HUES64 (cell line): ENCODE results near the gene DOCK2.

Experiments
- H3K27ac ChIP-seq: 2 replicates; pipeline ENCODE4 v1.7.0; 2013; ENCODE audit warnings: low read depth, low read length, inconsistent platforms
- H3K27me3 ChIP-seq: 2 replicates; pipeline ENCODE4 v1.6.1; 2013; ENCODE audit warnings: mild to moderate bottlenecking, low read length; ENCODE audit not compliant: insufficient read depth
- H3K36me3 ChIP-seq: 2 replicates; pipeline ENCODE4 v1.6.1; 2013; ENCODE audit warnings: mild to moderate bottlenecking, low read length; ENCODE audit not compliant: insufficient read depth
- H3K4me1 ChIP-seq: 2 replicates; pipeline ENCODE4 v1.6.1; 2013; ENCODE audit warnings: mild to moderate bottlenecking, low read length, moderate library complexity; ENCODE audit not compliant: insufficient read depth
- H3K4me3 ChIP-seq: 2 replicates; pipeline ENCODE4 v1.5.1; 2013; ENCODE audit warnings: mild to moderate bottlenecking, low read length, moderate library complexity
- H3K9ac ChIP-seq: 2 replicates; pipeline ENCODE4 v1.6.1; 2013; ENCODE audit warnings: mild to moderate bottlenecking, low read depth, low read length
- H3K9me3 ChIP-seq: 2 replicates; pipeline ENCODE4 v1.6.1; 2013; ENCODE audit warnings: low read depth, low read length; ENCODE audit not compliant: insufficient read depth
- WGBS: fragments of 150-250, 120-280 bp; methylation state at CpG from one replicate; pipeline ENCODE4 v1.1.7; 2013; ENCODE audit warnings: missing lambda C conversion rate; 5-methylcytosine and 5-hydroxymethylcytosine counted together

The DOCK2 gene

DNA sequence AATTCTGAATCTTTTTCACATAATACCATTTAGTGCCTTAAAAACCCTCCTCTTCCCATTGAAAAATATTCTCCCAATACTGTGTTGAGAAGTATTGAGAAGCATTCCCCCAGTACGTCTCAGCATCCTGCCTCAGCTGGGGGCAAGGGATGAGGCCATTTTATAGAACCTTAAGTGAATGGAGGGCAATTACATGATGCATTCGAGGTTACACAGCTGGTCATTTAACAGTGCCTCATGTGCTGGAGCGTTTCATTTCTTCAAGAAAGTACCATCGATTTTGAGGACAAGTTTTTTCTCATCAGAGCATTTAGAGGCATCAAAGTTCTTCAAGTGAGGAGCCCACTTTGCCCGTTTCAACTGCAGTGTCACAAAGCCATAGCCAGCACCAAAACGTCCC, 135.6 kb downstream of the DOCK2 start:
- WGBS: 86% methylated on average over 6 of the region's 6 CpGs
- Histone ChIP-seq H3K36me3 (no peaks in the 10 kb centered on the region), H3K27ac (no peak overlapping the region), H3K4me1 (peaks cover 18% of the 10 kb centered on the region), H3K9me3 (no peaks in the 10 kb centered on the region), H3K27me3 (no peaks in the 10 kb centered on the region), H3K9ac (no peak overlapping the region), H3K4me3 (no peak overlapping the region)

DNA sequence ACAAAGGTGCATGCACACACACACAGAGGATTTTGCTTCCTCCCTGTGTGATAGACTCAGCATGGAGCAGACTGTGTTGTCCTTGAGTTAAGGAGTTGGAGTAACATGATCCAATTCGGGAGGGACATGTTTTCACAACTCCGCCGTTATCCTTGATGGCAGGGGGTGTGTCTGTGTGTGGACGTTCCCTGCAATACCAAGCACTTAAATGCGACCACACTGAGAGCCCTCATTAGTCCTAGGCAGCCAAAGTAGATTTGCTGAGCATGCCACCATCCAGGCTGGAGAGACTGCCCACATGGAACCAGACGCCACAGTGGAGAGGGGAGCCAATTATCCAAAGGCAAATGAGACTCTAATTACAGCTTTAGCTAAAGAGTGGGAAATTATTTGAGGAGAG, 140.1 kb downstream of the DOCK2 start:
- no peak overlapping the region for H3K27ac ChIP-seq
- H3K36me3 ChIP-seq: no peaks in the 10 kb centered on the region

DNA sequence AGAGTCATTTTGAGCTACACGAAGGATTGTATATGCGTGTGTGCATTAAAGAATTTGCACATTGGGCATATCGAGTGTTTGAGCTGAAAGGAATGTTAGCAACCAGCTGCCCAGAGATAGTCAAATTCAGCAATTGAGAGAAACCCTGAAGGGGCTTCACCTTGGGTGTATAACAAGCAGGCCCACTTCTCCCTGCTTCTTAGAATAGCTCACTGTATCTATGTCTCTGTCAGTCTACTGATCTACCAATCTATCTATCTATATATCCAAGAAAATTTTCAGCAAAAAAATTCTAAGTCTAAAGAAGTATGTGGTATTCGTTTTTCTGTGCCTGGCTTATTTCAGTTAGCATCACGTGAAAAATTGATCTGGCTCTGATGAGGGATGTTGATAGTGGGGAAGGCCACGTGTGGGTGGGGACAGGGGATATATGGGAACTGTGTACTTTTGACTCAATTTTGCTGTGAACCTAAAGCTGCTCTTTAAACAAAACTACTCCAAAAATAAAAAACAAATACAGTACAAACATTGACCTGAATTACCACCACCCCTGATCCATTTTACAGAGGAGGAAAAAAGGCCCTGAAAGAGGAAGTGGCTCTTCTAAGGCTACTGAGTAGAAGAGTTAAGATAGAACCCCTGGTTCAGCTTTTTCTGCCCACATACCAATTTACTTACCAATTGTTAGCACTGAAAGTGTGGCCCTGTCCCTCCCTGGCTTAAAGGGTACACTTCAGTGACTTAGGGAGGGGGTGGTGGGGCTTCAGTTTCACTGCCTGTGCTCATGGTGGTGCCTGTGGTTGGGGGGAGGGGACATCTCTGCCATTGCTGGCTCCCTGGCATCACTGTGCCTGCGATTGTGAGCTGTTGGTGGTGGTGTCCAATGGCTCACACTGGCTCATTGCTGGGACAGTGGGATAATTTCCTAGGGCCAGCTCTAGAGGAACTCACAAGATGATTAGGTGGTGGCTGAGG, 141.8 kb downstream of the DOCK2 start:
- 85% methylated on average over 7 of the region's 7 CpGs for WGBS
- no peak overlapping the region for H3K4me3 ChIP-seq
- H3K27me3 ChIP-seq: no peaks in the 10 kb centered on the region
- H3K27ac ChIP-seq: no peak overlapping the region
- peaks cover 7% of the 10 kb centered on the region; the same call in 1 of the 2 replicates for H3K4me1 ChIP-seq
- no peaks in the 10 kb centered on the region for H3K9me3 ChIP-seq
- no peaks in the 10 kb centered on the region for H3K36me3 ChIP-seq
- no peak overlapping the region for H3K9ac ChIP-seq

More for the DNA sequence above, 140.1 kb downstream of the DOCK2 start:
- H3K9me3 ChIP-seq: no peaks in the 10 kb centered on the region
- H3K4me1 ChIP-seq: peaks cover 7% of the 10 kb centered on the region; the same call in 1 of the 2 replicates
- no peak overlapping the region for H3K9ac ChIP-seq
- H3K4me3 ChIP-seq: no peak overlapping the region
- no peaks in the 10 kb centered on the region for H3K27me3 ChIP-seq
- 68% methylated on average over 6 of the region's 6 CpGs for WGBS

DNA sequence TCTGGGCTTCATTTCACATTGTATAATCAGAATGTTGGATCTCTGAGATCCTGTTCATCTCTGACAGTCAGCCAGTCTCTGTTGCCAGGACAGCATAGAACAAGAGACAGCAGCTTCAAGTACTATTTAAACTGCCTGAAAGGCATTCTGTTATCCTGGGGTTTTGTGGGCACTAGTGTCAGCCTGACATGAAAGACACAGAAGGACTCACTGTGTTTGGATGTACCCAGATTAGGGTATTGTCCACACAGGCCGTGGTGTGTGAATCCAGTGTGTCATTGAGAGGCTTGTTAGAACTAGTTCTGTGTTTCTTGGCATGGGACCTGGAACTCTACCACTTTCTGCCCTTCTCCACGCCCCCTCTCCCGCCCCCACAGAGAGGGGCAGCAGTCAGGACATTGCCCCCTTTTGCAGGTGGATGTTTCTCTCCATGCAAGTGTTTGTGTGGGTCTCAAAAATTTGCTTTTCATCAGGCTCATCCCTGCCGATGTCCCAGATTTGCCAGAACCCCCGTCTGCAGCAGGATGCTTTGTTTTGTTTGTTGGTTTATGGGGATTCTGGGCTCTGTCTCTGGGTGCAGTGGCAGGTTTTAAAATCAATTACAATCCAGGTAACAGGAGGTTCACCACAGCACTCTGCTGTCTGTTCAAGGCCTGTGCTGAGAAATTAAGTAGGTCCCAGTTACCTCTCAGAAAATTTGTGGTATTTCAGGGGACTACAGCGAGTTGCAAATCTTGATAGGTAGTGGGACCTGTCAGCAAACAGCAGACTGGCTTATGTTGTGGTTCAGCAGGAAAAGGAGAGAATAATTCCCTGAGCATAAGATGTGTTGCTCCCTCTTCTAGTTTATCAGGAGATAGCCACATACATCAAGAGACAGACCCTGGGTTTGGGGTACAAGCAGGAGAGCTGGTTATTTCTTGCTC, 144.6 kb downstream of the DOCK2 start:
- Histone ChIP-seq H3K27me3 (no peaks in the 10 kb centered on the region), H3K4me1 (peaks cover 7% of the 10 kb centered on the region; the same call in 1 of the 2 replicates), H3K9ac (no peak overlapping the region), H3K9me3 (no peaks in the 10 kb centered on the region), H3K36me3 (no peaks in the 10 kb centered on the region), H3K4me3 (no peak overlapping the region), H3K27ac (no peak overlapping the region)
- WGBS: 86% methylated on average over 6 of the region's 6 CpGs

DNA sequence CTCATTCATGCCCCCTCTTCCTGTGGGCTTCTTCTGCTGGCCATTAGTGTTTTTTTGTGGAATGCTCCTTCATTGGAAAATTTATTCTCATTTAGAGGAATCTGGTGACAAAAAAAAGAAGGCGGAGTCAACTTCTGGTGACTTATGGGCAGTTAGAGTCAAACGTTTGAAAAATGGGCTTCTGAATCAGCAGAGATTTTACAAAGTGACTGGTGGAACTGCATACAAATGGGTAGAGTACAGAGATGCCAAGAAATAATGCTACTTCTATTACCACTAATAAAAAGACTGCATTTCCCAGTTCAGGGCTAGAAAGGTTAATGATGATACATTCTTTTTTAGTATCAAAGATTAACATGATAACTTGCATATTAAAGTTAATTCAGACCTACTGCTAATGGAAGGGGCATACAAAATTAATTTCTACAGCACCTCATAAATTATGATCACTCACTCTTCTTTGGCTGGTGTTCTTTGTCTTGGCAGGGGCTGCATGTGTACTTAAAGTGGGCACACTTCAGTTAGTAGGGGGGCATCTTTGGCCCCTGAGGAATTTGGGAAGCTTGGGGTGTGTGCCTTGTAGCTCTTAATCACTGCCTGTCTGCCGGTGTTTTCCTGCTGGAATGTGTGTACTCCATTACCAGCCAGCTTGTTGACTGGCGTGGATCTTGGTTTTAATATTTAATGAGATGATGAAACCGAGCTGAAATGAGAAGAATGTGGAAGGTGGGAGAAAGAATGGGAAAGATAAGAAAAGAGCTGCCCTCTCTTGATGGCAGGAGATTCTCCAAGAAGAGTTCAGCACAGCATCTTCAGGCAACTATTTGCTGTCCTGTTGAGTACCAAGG, 148.9 kb downstream of the DOCK2 start:
- 69% methylated on average over 5 of the region's 5 CpGs for WGBS
- Histone ChIP-seq H3K9ac (no peak overlapping the region), H3K36me3 (no peaks in the 10 kb centered on the region)

DNA sequence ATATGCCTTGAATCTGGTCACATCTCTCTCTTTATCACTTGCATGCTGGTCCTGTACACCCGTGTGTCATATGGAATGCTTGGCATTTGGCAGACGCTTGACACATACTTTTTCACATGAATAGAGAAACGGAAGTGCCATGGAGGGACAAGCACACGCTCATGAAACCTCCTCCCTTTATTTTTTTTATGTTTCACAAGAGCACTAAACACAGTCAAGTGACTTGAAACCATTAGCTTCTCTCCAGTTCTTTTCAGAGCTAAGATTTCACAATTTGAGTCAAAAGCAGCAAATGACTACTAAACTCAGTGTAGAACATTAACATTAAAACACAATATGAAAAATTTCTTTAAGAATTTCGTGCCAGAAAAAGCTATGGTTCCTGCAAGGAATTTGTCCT, 151.1 kb downstream of the DOCK2 start:
- 88% methylated on average over 5 of the region's 5 CpGs for WGBS
- Histone ChIP-seq H3K27ac (no peak overlapping the region), H3K4me1 (no peaks in the 10 kb centered on the region), H3K4me3 (no peak overlapping the region), H3K9me3 (no peaks in the 10 kb centered on the region), H3K9ac (no peak overlapping the region), H3K27me3 (no peaks in the 10 kb centered on the region), H3K36me3 (no peaks in the 10 kb centered on the region)

More for the DNA sequence above, 148.9 kb downstream of the DOCK2 start:
- Histone ChIP-seq H3K27me3 (no peaks in the 10 kb centered on the region), H3K4me1 (no peaks in the 10 kb centered on the region), H3K4me3 (no peak overlapping the region), H3K27ac (no peak overlapping the region), H3K9me3 (no peaks in the 10 kb centered on the region)

DNA sequence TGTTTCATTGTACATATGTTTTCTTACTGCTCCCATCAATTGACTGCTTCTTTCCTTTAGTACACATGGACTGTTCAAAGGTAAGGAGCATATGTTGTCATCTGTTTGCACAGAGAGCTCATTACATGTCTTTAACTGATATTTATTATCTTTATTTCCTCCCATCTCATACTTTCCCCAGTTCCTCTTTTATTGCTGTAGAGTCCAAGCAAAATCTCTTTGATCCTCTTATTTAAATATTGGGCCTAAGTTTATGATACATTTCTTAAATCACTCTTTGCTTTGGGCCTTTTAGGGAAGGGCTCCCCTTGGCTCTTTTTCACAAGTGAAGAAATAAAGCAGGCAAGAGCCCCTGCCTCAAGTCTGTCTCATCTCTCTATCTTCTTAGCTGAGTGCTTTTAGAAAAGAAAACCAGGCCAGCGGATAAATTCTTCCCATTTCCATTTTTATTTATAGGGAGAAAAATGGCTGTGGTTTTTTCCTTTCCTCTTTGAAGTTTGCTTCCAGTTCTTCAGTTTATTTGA, 152.4 kb downstream of the DOCK2 start:
- Histone ChIP-seq H3K9ac (no peak overlapping the region), H3K4me3 (no peak overlapping the region), H3K27me3 (no peaks in the 10 kb centered on the region), H3K4me1 (no peaks in the 10 kb centered on the region), H3K36me3 (no peaks in the 10 kb centered on the region), H3K9me3 (no peaks in the 10 kb centered on the region), H3K27ac (no peak overlapping the region)
- WGBS: no CpG with 5 or more reads among the region's 1 CpG

DNA sequence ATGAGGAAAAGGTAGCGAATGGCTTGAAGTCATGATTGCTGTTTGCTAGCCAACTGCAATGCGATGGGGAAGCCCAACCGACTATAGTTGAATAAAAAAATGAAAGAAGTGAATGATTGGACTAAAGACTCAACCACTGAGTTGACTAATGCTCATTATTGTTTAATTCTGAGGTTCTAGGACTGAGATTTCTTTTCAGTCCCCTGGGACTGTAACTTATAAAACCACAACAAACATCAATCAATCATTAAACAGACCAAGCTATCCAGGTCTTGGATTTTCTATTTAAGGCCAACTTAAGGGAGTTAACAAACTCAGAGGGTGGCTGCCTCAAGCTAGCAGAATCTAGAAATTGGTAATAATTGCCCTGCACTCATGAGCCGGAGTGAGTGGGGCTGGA, 154.2 kb downstream of the DOCK2 start:
- H3K9me3 ChIP-seq: no peaks in the 10 kb centered on the region
- no peaks in the 10 kb centered on the region for H3K36me3 ChIP-seq
- no peak overlapping the region for H3K9ac ChIP-seq
- no peak overlapping the region for H3K27ac ChIP-seq
- no peak overlapping the region for H3K4me3 ChIP-seq
- H3K27me3 ChIP-seq: no peaks in the 10 kb centered on the region
- 0 out of 2 replicates have a peak, but pooled peaks cover 3% of the 10 kb centered on the region for H3K4me1 ChIP-seq
- 89% methylated on average over 4 of the region's 4 CpGs for whole genome bisulfite sequencing

DNA sequence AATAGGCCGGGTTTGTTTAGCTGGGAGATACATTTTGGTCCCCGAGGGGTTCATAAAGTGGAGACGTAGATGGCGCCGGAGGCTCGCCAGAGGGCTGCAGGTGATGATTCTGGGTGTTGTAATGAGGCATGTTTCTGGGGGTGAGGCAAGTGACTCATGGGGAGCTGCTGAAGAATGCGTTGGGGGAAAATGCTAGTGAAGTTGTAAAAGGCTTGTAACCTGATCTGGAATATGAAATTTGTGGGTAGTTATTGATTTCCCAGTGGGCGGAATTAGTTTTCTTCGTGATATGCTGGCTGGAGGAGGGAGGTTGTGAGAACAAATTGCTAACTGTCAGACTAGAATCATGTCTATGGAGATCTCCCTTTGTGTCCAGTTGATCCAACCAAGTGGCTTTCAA, 158.3 kb downstream of the DOCK2 start:
- no peak overlapping the region for H3K4me3 ChIP-seq
- 89% methylated on average over 9 of the region's 9 CpGs for WGBS
- no peaks in the 10 kb centered on the region for H3K9me3 ChIP-seq
- H3K9ac ChIP-seq: no peak overlapping the region
- no peak overlapping the region for H3K27ac ChIP-seq
- H3K4me1 ChIP-seq: peaks cover 13% of the 10 kb centered on the region
- H3K36me3 ChIP-seq: no peaks in the 10 kb centered on the region
- H3K27me3 ChIP-seq: no peaks in the 10 kb centered on the region

DNA sequence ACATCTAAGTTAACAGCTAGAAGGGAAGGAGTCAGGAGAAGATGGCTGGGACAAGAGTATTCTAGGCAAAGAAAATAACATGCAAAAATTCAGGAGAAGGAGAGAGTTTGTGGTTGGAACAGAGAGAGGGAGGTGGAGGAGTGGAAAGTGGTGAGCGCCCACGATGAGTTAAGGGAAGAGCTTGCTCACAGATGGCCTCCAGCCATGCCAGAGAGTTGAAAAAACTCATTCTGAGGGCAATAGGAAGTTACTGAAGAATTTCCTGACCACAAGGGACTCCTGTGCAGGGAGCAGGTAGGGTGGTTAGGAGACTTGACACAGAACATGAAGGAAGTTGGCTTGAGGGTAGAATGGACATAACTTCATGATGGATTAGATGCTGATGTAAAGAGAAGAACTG, 159.7 kb downstream of the DOCK2 start:
- H3K9me3 ChIP-seq: no peaks in the 10 kb centered on the region
- WGBS: 91% methylated on average over 2 of the region's 2 CpGs
- no peaks in the 10 kb centered on the region for H3K36me3 ChIP-seq

More for the DNA sequence above, 159.7 kb downstream of the DOCK2 start:
- no peak overlapping the region for H3K9ac ChIP-seq
- H3K4me3 ChIP-seq: no peak overlapping the region
- H3K27ac ChIP-seq: no peak overlapping the region
- no peaks in the 10 kb centered on the region for H3K27me3 ChIP-seq
- peaks cover 13% of the 10 kb centered on the region for H3K4me1 ChIP-seq
